WTC11 (cell line): ENCODE data around the gene CSKMT. TPM values are rescaled to one million over a fixed set of nuclear protein-coding genes. Genes with fewer than 3 reads are reported as not detected.

Source experiments
- ATF1 ChIP-seq: sonication (generic); formaldehyde crosslinking; IDR thresholded peaks from 2 replicates; pipeline ENCODE4 v1.8.1; 2023; ENCODE audit warnings: mild to moderate bottlenecking, moderate library complexity, missing genetic modification reagents
- CDX4 ChIP-seq: fragments of 250-450 bp; sonication (Bioruptor Pico); IDR thresholded peaks from 2 replicates; pipeline ENCODE4 v1.9.0; 2021; ENCODE audit warnings: moderate library complexity, mild to moderate bottlenecking, inconsistent platforms, borderline replicate concordance
- E2F5 ChIP-seq: sonication (generic); formaldehyde crosslinking; IDR thresholded peaks from 2 replicates; pipeline ENCODE4 v1.8.1; 2022; ENCODE audit warnings: mild to moderate bottlenecking, moderate library complexity, missing genetic modification reagents
- ERG ChIP-seq: fragments of 250-450 bp; sonication (Bioruptor Pico); IDR thresholded peaks from 2 replicates; pipeline ENCODE4 v1.8.0; 2021; ENCODE audit warnings: mild to moderate bottlenecking
- FOXK1 ChIP-seq: sonication (generic); formaldehyde crosslinking; IDR thresholded peaks from 2 replicates; pipeline ENCODE4 v1.8.0; 2022; ENCODE audit warnings: mild to moderate bottlenecking, moderate library complexity, missing genetic modification reagents
- FOXP1 ChIP-seq: sonication (generic); formaldehyde crosslinking; IDR thresholded peaks from 2 replicates; pipeline ENCODE4 v1.8.0; 2022; ENCODE audit warnings: missing genetic modification reagents, mild to moderate bottlenecking, moderate library complexity, borderline replicate concordance
- FOXP4 ChIP-seq: sonication (generic); formaldehyde crosslinking; IDR thresholded peaks from 2 replicates; pipeline ENCODE4 v1.8.0; 2022; ENCODE audit warnings: mild to moderate bottlenecking, missing genetic modification reagents
- HMGA2 ChIP-seq: fragments of 250-450 bp; sonication (Bioruptor Pico); IDR thresholded peaks from 2 replicates; pipeline ENCODE4 v1.4.0; 2021; ENCODE audit warnings: mild to moderate bottlenecking, moderate library complexity
- IRF1 ChIP-seq: sonication (generic); formaldehyde crosslinking; IDR thresholded peaks from 2 replicates; pipeline ENCODE4 v1.8.0; 2023; ENCODE audit warnings: missing genetic modification reagents
- JUN ChIP-seq: sonication (generic); formaldehyde crosslinking; IDR thresholded peaks from 2 replicates; pipeline ENCODE4 v1.8.0; 2023; ENCODE audit warnings: mild to moderate bottlenecking, missing genetic modification reagents
- KAT7 ChIP-seq: sonication (generic); formaldehyde crosslinking; IDR thresholded peaks from 2 replicates; pipeline ENCODE4 v1.8.1; 2023; ENCODE audit warnings: missing genetic modification reagents, mild to moderate bottlenecking, borderline replicate concordance
- MLX ChIP-seq: sonication (generic); formaldehyde crosslinking; IDR thresholded peaks from 2 replicates; pipeline ENCODE4 v1.8.1; 2023; ENCODE audit warnings: mild to moderate bottlenecking, missing genetic modification reagents, moderate library complexity
- NFATC4 ChIP-seq: fragments of 250-450 bp; sonication (Bioruptor Pico); IDR thresholded peaks from 2 replicates; pipeline ENCODE4 v1.9.0; 2021; ENCODE audit warnings: mild to moderate bottlenecking
- NFE2L1 ChIP-seq: sonication (generic); formaldehyde crosslinking; IDR thresholded peaks from 2 replicates; pipeline ENCODE4 v1.8.1; 2023; ENCODE audit warnings: missing genetic modification reagents
- NFYB ChIP-seq: sonication (generic); formaldehyde crosslinking; conservative IDR thresholded peaks from 2 replicates; pipeline ENCODE4 v1.8.0; 2022; ENCODE audit warnings: low read depth, missing genetic modification reagents
- NR2C2 ChIP-seq: sonication (generic); formaldehyde crosslinking; IDR thresholded peaks from 2 replicates; pipeline ENCODE4 v1.8.0; 2022; ENCODE audit warnings: mild to moderate bottlenecking, missing genetic modification reagents
- PREB ChIP-seq: sonication (generic); formaldehyde crosslinking; IDR thresholded peaks from 2 replicates; pipeline ENCODE4 v1.8.1; 2022; ENCODE audit warnings: mild to moderate bottlenecking, missing genetic modification reagents, moderate library complexity, borderline replicate concordance
- SP1 ChIP-seq: sonication (generic); formaldehyde crosslinking; conservative IDR thresholded peaks from 2 replicates; pipeline ENCODE4 v1.8.1; 2022; ENCODE audit warnings: missing genetic modification reagents
- USF2 ChIP-seq: sonication (generic); formaldehyde crosslinking; IDR thresholded peaks from 2 replicates; pipeline ENCODE4 v1.8.1; 2023; ENCODE audit warnings: mild to moderate bottlenecking, missing genetic modification reagents, moderate library complexity
- ZBTB43 ChIP-seq: sonication (generic); formaldehyde crosslinking; IDR thresholded peaks from 2 replicates; pipeline ENCODE4 v1.8.1; 2023; ENCODE audit warnings: mild to moderate bottlenecking, missing genetic modification reagents
- ZNF121 ChIP-seq: sonication (generic); formaldehyde crosslinking; IDR thresholded peaks from 2 replicates; pipeline ENCODE4 v1.8.0; 2023; ENCODE audit warnings: missing genetic modification reagents
- ZNF317 ChIP-seq: sonication (generic); formaldehyde crosslinking; IDR thresholded peaks from 2 replicates; pipeline ENCODE4 v1.8.1; 2023; ENCODE audit warnings: low read depth, mild to moderate bottlenecking, moderate library complexity, missing genetic modification reagents, borderline replicate concordance
- ZNF423 ChIP-seq: fragments of 250-450 bp; sonication (Bioruptor Pico); IDR thresholded peaks from 2 replicates; pipeline ENCODE4 v2.1.2; 2022; ENCODE audit warnings: mild to moderate bottlenecking, moderate library complexity
- ZNF671 ChIP-seq: fragments of 250-450 bp; sonication (Bioruptor Pico); IDR thresholded peaks from 2 replicates; pipeline ENCODE4 v1.8.0; 2021; ENCODE audit warnings: mild to moderate bottlenecking
- ZSCAN18 ChIP-seq: fragments of 250-450 bp; sonication (Bioruptor Pico); IDR thresholded peaks from 2 replicates; pipeline ENCODE4 v2.1.2; 2022; ENCODE audit warnings: mild to moderate bottlenecking, moderate library complexity
- total RNA-seq: library from RNA; stranded (reverse); gene quantifications from 3 replicates; pipeline ENCODE4 v1.2.3, GENCODE V29; 2021

The CSKMT gene
- total RNA-seq, 1 experiment from 2014 or later: 75.6 TPM

- peak; percentile 86 for TF ChIP-seq SP1 (CRISPR knock-in tag)
- TF ChIP-seq FOXK1 (CRISPR knock-in tag): peak; percentile 39; the same call in 1 of the 2 replicates
- peak; percentile 61; the same call in 1 of the 2 replicates for TF ChIP-seq KAT7 (CRISPR knock-in tag)
- TF ChIP-seq NFYB (CRISPR knock-in tag): peak; percentile 58
- no peak for TF ChIP-seq IRF1 (CRISPR knock-in tag)
- no peak for TF ChIP-seq JUN (CRISPR knock-in tag)
- peak; percentile 79; the same call in 1 of the 2 replicates for TF ChIP-seq E2F5
- TF ChIP-seq FOXP1: no peak
- TF ChIP-seq ZNF671 (CRISPR knock-in tag): no peak
- no peak for TF ChIP-seq ATF1 (CRISPR knock-in tag)
- no peak for TF ChIP-seq CDX4 (CRISPR knock-in tag)
- no peak for TF ChIP-seq ZNF317 (CRISPR knock-in tag)
- TF ChIP-seq ZBTB43 (CRISPR knock-in tag): 0 out of 2 replicates have a peak, but pooled peaks have one; percentile 38
- TF ChIP-seq ZNF121 (CRISPR knock-in tag): no peak
- TF ChIP-seq ZNF423: no peak
- TF ChIP-seq ZSCAN18 (CRISPR knock-in tag): no peak
- no peak; the same call in 1 of the 2 replicates for TF ChIP-seq FOXP4
- TF ChIP-seq NFATC4: no peak
- TF ChIP-seq MLX (CRISPR knock-in tag): no peak
- no peak for TF ChIP-seq ERG
- TF ChIP-seq NFE2L1 (CRISPR knock-in tag): no peak
- TF ChIP-seq HMGA2 (CRISPR knock-in tag): no peak
- no peak; the same call in 1 of the 2 replicates for TF ChIP-seq PREB (CRISPR knock-in tag)
- TF ChIP-seq USF2 (CRISPR knock-in tag): peak; percentile 36; the same call in 1 of the 2 replicates
- TF ChIP-seq NR2C2 (CRISPR knock-in tag): peak; percentile 68; the same call in 1 of the 2 replicates
These were observed 18.9 kb upstream of the CSKMT start, which contains the start of gene GANAB (continued) for GRCh38 chr11:62645946-62646824.
